ENCODE measurements around the gene MPPED2. TPM values are rescaled to one million over a fixed set of nuclear protein-coding genes. Genes with fewer than 3 reads are reported as not detected.

MPPED2 gene
- polyA plus RNA-seq, 3 donors, result 0.29 to 0.59 (median 0.52) TPM

DNA sequence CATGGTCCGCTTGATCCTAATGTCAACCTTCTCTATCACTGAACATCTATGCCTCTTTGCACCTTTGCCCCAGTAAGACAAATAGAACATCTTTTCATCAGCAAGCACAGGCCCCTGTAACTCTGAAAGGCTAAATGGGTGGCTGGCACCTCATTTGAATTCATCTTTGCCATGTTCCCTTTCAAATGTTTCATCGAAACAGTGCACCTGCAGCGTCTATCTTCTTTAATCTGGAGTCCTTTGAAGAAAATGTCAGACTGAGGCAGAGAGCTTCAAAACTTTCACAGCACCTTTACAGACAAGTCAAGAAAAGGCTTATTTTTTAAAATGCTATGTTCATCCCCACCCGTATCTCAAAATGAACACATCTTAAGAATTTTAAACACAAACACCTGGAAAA lies 3.4 kb downstream of the MPPED2 start:
- Mint-ChIP-seq H3K36me3 (no peaks in the 10 kb centered on the region), H3K27ac (no peak overlapping the region), H3K4me1 (peaks cover 14% of the 10 kb centered on the region), H3K9me3 (peaks cover 0 to 9% (median 4%) of the 10 kb centered on the region in 7 donors), H3K4me3 (peak overlapping the region in 1 of 2 donors; percentile 36), H3K27me3 (ENCODE audit: low read depth in 3 of 3) (peaks cover 40 to 60% (median 42%) of the 10 kb centered on the region in 3 donors)
- Histone ChIP-seq H3K4me2 (replicated peaks; ENCODE audit: extremely low read depth, low read length, poor library complexity, severe bottlenecking) (no peak overlapping the region), H3K27me3 (ENCODE audit: control insufficient read depth in 2 of 2, insufficient read depth in 2 of 2, low read length in 2 of 2) (peaks cover 31 to 51% of the 10 kb centered on the region in 2 donors), H3K36me3 (replicated peaks in 1 of 2; ENCODE audit: control insufficient read depth in 1 of 2, insufficient read depth in 2 of 2, low read length in 2 of 2) (no peaks in the 10 kb centered on the region), H3K4me3 (replicated peaks in 1 of 3; ENCODE audit: low read depth in 2 of 3, low read length in 3 of 3) (no peak overlapping the region), H3K4me1 (ENCODE audit: control insufficient read depth in 1 of 2, insufficient read depth in 2 of 2, low read length in 2 of 2) (peaks cover 17 to 28% of the 10 kb centered on the region in 2 donors), H3K27ac (ENCODE audit: low read depth in 1 of 2, low read length in 2 of 2) (no peak overlapping the region), H3K9me3 (replicated peaks in 1 of 2; ENCODE audit: control insufficient read depth in 1 of 2, insufficient read depth in 1 of 2, low read length in 2 of 2) (no peaks in the 10 kb centered on the region), H2AFZ (ENCODE audit: insufficient read depth, low read depth, low read length, poor library complexity, severe bottlenecking) (no peak overlapping the region), H3K79me2 (ENCODE audit: insufficient read depth, low read length) (no peaks in the 10 kb centered on the region), H4K20me1 (ENCODE audit: insufficient read depth, low read length) (no peaks in the 10 kb centered on the region), H3K9ac (ENCODE audit: insufficient read depth, low read length, poor library complexity, severe bottlenecking) (no peak overlapping the region)
- TF ChIP-seq, protein P1, sequence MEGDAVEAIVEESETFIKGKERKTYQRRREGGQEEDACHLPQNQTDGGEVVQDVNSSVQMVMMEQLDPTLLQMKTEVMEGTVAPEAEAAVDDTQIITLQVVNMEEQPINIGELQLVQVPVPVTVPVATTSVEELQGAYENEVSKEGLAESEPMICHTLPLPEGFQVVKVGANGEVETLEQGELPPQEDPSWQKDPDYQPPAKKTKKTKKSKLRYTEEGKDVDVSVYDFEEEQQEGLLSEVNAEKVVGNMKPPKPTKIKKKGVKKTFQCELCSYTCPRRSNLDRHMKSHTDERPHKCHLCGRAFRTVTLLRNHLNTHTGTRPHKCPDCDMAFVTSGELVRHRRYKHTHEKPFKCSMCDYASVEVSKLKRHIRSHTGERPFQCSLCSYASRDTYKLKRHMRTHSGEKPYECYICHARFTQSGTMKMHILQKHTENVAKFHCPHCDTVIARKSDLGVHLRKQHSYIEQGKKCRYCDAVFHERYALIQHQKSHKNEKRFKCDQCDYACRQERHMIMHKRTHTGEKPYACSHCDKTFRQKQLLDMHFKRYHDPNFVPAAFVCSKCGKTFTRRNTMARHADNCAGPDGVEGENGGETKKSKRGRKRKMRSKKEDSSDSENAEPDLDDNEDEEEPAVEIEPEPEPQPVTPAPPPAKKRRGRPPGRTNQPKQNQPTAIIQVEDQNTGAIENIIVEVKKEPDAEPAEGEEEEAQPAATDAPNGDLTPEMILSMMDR (IDR thresholded peaks at IDR 0.05), result no peak
- DNase-seq, result no peak
- intact Hi-C loops (cut with micrococcal nuclease), result no loop called here
- 97% methylated on average over 3 of the region's 4 CpGs for WGBS (ENCODE audit: insufficient coverage)

DNA sequence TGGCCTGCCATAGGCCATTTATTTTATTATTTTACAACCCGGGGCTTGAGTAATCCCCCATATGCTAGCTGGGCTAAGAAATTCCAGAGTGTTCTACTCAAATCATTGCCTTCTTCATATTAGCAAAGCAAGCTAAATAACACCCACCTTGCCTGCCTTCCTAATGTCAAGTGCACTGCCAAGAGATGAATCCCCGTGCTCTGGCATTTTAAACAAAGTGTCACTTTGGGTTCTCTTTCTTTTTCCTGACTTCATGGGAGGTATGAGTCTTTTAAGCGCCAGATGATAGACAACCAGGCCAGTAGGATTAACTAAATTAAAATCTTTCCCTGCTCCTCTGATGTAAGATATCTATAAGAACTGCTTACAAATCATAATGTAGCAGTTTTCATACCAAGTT lies 4.5 kb downstream of the MPPED2 start:
- Histone ChIP-seq H3K27ac (ENCODE audit: low read depth in 1 of 2, low read length in 2 of 2) (no peak overlapping the region), H3K4me3 (replicated peaks in 1 of 3; ENCODE audit: low read depth in 2 of 3, low read length in 3 of 3) (no peak overlapping the region), H3K9me3 (replicated peaks in 1 of 2; ENCODE audit: control insufficient read depth in 1 of 2, insufficient read depth in 1 of 2, low read length in 2 of 2) (no peaks in the 10 kb centered on the region), H3K36me3 (replicated peaks in 1 of 2; ENCODE audit: control insufficient read depth in 1 of 2, insufficient read depth in 2 of 2, low read length in 2 of 2) (no peaks in the 10 kb centered on the region), H3K4me2 (replicated peaks; ENCODE audit: extremely low read depth, low read length, poor library complexity, severe bottlenecking) (no peak overlapping the region), H3K79me2 (ENCODE audit: insufficient read depth, low read length) (no peaks in the 10 kb centered on the region), H4K20me1 (ENCODE audit: insufficient read depth, low read length) (no peaks in the 10 kb centered on the region), H3K27me3 (ENCODE audit: control insufficient read depth in 2 of 2, insufficient read depth in 2 of 2, low read length in 2 of 2) (peaks cover 21 to 41% of the 10 kb centered on the region in 2 donors), H3K4me1 (ENCODE audit: control insufficient read depth in 1 of 2, insufficient read depth in 2 of 2, low read length in 2 of 2) (peaks cover 17 to 25% of the 10 kb centered on the region in 2 donors), H2AFZ (ENCODE audit: insufficient read depth, low read depth, low read length, poor library complexity, severe bottlenecking) (no peak overlapping the region), H3K9ac (ENCODE audit: insufficient read depth, low read length, poor library complexity, severe bottlenecking) (no peak overlapping the region)
- intact Hi-C loops (cut with micrococcal nuclease), result no loop called here
- no peak overlapping the region for H3K27ac Mint-ChIP-seq
- peaks cover 30 to 50% (median 31%) of the 10 kb centered on the region in 3 donors for H3K27me3 Mint-ChIP-seq (ENCODE audit: low read depth in 3 of 3)
- H3K4me3 Mint-ChIP-seq, result no peak overlapping the region
- peaks cover 0 to 9% (median 4%) of the 10 kb centered on the region in 7 donors for H3K9me3 Mint-ChIP-seq
- TF ChIP-seq, protein P1 (IDR thresholded peaks at IDR 0.05), result no peak
- no peaks in the 10 kb centered on the region for H3K36me3 Mint-ChIP-seq
- peaks cover 12% of the 10 kb centered on the region for H3K4me1 Mint-ChIP-seq
- 100% methylated on average over 1 of the region's 3 CpGs for WGBS (ENCODE audit: insufficient coverage)
- no peak for DNase-seq

Measured in CD14-positive monocyte (primary cell).